ENCODE results near the gene C8A. TPM values are rescaled to one million over a fixed set of nuclear protein-coding genes. Genes with fewer than 3 reads are reported as not detected.

C8A gene
- total and polyA plus RNA-seq, 2 of the 13 experiments (the other 11 are each of a cell fraction or from before 2014, with no cell fraction given), result 10.5 to 15.0 TPM

GRCh38 chr1:56838759-56839158 is 15.8 kb upstream of the C8A start (continued):
- TF ChIP-seq HOMEZ (CRISPR knock-in tag; IDR thresholded peaks at IDR 0.05; ENCODE audit: low read depth), result no peak
- TF ChIP-seq ZNF839 (CRISPR knock-in tag; IDR thresholded peaks at IDR 0.05; ENCODE audit: borderline replicate concordance), result no peak

- Histone ChIP-seq H3K4me3 (replicated peaks in 1 of 3; ENCODE audit: insufficient read depth in 1 of 3, low read depth in 2 of 3, low read length in 3 of 3) (no peak overlapping the region), H4K20me1 (ENCODE audit: insufficient read depth, low read length) (no peaks in the 10 kb centered on the region), H3K9ac (ENCODE audit: insufficient read depth, low read depth, low read length) (no peak overlapping the region), H3K36me3 (replicated peaks in 1 of 2; ENCODE audit: control insufficient read depth in 1 of 2, insufficient read depth in 2 of 2, low read length in 2 of 2) (no peaks in the 10 kb centered on the region), H2AFZ (ENCODE audit: low read length) (no peak overlapping the region), H3K79me2 (ENCODE audit: insufficient read depth, low read length) (no peaks in the 10 kb centered on the region), H3K9me3 (ENCODE audit: low read length) (peaks cover 8% of the 10 kb centered on the region; the same call in 1 of the 2 replicates), H3K27me3 (ENCODE audit: control insufficient read depth in 1 of 2, insufficient read depth in 2 of 2, low read length in 2 of 2) (no peaks in the 10 kb centered on the region), H3K4me1 (ENCODE audit: insufficient read depth, low read length) (0 out of 2 replicates have a peak, but pooled peaks cover 10% of the 10 kb centered on the region), H3K27ac (ENCODE audit: extremely low read length, insufficient read depth, low read length) (no peak overlapping the region), H3K4me2 (ENCODE audit: low read depth, low read length) (no peak overlapping the region)
- ChIA-PET POLR2A (no interaction called here), CTCF (ENCODE audit: low intra/inter-chr PET ratio, low total read pairs) (no interaction called here)
- BruUV-seq (replicated peaks), result no TSS peak
- DNase-seq (ENCODE audit: low spot score), result no peak
- ATAC-seq, result no peak
- in situ Hi-C loops (cut with HindIII; ENCODE audit: extremely low pct_ligation_motif_present, low pct_unique_long_range_greater_than_20kb) (loop anchor here (25.0 kb wide), 2 partner anchors 444 to 1194 kb away; no protein-coding TSS in a partner anchor), intact Hi-C loops (cut with micrococcal nuclease; ENCODE audit: unreplicated experiment) (no loop called here)
- WGBS (ENCODE audit: low lambda C conversion rate), result 96% methylated on average over 3 of the region's 3 CpGs
- no peak for FAIRE-seq
- no peak for TF ChIP-seq MEF2D (CRISPR knock-in tag; IDR thresholded peaks at IDR 0.05)
- no peak for TF ChIP-seq MTA3 (CRISPR knock-in tag; IDR thresholded peaks at IDR 0.05)
- no peak for TF ChIP-seq ZNF879 (CRISPR knock-in tag; IDR thresholded peaks at IDR 0.05)
- TF ChIP-seq GATA4 (IDR thresholded peaks at IDR 0.05; ENCODE audit: borderline replicate concordance, low read depth), result no peak
- TF ChIP-seq HINFP (CRISPR knock-in tag; IDR thresholded peaks at IDR 0.05; ENCODE audit: low read depth), result no peak
- TF ChIP-seq TEAD3 (CRISPR knock-in tag; optimal IDR thresholded peaks at IDR 0.05; ENCODE audit: borderline replicate concordance), result no peak
- TF ChIP-seq PAXIP1 (CRISPR knock-in tag; conservative IDR thresholded peaks at IDR 0.05), result no peak
- TF ChIP-seq ZNF670 (CRISPR knock-in tag; IDR thresholded peaks at IDR 0.05; ENCODE audit: borderline replicate concordance), result no peak
- no peak for TF ChIP-seq MLXIP (CRISPR knock-in tag; IDR thresholded peaks at IDR 0.05; ENCODE audit: borderline replicate concordance)
- no peak for TF ChIP-seq NFE2L2 (IDR thresholded peaks at IDR 0.05; ENCODE audit: low read length)
- no peak for TF ChIP-seq ATF5 (CRISPR knock-in tag; IDR thresholded peaks at IDR 0.05; ENCODE audit: low read depth)
Measured at GRCh38 chr1:56843544-56843943, 11.1 kb upstream of the C8A start.

Measured in HepG2 (cell line).